Stimulated activated CD8-positive, alpha-beta memory T cell treated with anti-CD3 and anti-CD28 coated beads, Interleukin-15, amount 100 ng/mL, for 48 hours (primary cell): ENCODE data around the gene PRRG2.
"Not testable (repeated sequence)": the region's sequence is repeated elsewhere in the genome, so short reads cannot be mapped to it uniquely, and the experiment has no call there.

ENCODE experiments used
- DNase-seq, 2 donors: peaks; one replicate each; pipeline ENCODE4 v3.0.0-alpha.2; 2020; ENCODE audit warnings: low read depth in 2 of 2

The PRRG2 gene

GRCh38 chr19:49609499-49610092 lies 28.5 kb downstream of the PRRG2 start:
- DNase-seq = no peak

GRCh38 chr19:49613374-49613773 lies 32.3 kb downstream of the PRRG2 start:
- no peak for DNase-seq

GRCh38 chr19:49614096-49614833 lies 33.1 kb downstream of the PRRG2 start:
- peak; percentile 22 to 42 for DNase-seq

GRCh38 chr19:49615861-49616260 lies 34.7 kb downstream of the PRRG2 start:
- DNase-seq = no peak

- no peak for DNase-seq
Observed at GRCh38 chr19:49616532-49616931, 35.4 kb downstream of the PRRG2 start.

- no peak for DNase-seq
Observed at GRCh38 chr19:49616945-49617344, 35.8 kb downstream of the PRRG2 start.

GRCh38 chr19:49617860-49618259 lies 36.7 kb downstream of the PRRG2 start:
- DNase-seq = not testable (repeated sequence)

- DNase-seq = no peak
Observed at GRCh38 chr19:49624967-49625910, 44.1 kb downstream of the PRRG2 start.

GRCh38 chr19:49626226-49626625 lies 45.1 kb downstream of the PRRG2 start:
- DNase-seq = no peak

- DNase-seq = no peak
Observed at GRCh38 chr19:49629659-49630058, 48.5 kb downstream of the PRRG2 start.

- DNase-seq = no peak
Observed at GRCh38 chr19:49631014-49631588, 50.0 kb downstream of the PRRG2 start.

- DNase-seq = no peak
Observed at GRCh38 chr19:49631610-49632192, 50.6 kb downstream of the PRRG2 start.

- DNase-seq = no peak
Observed at GRCh38 chr19:49632576-49632975, 51.5 kb downstream of the PRRG2 start.

GRCh38 chr19:49633273-49633672 lies 52.2 kb downstream of the PRRG2 start:
- not testable (repeated sequence) for DNase-seq

- DNase-seq = no peak
Observed at GRCh38 chr19:49635530-49636232, 54.6 kb downstream of the PRRG2 start.

- DNase-seq = no peak
Observed at GRCh38 chr19:49636233-49636932, 55.3 kb downstream of the PRRG2 start.

- DNase-seq = no peak
Observed at GRCh38 chr19:49637821-49638738, 57.0 kb downstream of the PRRG2 start.

- no peak for DNase-seq
Observed at GRCh38 chr19:49639401-49640112, 58.4 kb downstream of the PRRG2 start.
